ENCODE measurements around the gene KRT40. TPM values are rescaled to one million over a fixed set of nuclear protein-coding genes. Genes with fewer than 3 reads are reported as not detected.

Gene KRT40
- total and polyA plus RNA-seq, 2 of the 4 experiments (the other 2 are of a cell fraction), result not detected

DNA sequence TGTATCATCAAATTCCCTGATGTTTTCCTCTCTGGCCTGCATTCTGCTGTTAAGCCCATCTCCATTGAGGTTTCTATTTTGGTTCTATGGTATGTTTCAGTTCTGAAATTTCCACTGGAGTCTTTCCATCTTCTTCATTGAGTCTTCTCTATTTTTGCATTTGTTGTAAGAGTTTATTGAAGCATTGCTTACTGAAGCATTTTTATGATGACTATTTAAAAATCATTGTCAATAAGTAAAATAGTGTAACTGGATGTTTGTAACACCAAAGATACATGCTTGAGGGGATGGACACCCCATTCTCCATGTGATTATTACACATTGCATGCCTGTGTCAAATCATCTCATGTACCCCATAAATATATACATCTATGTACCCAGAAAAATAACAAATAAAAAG lies 8.6 kb downstream of the KRT40 start:
- H2AK9ac ChIP-seq (replicated peaks; ENCODE audit: low read depth, low read length, poor library complexity), result no peak overlapping the region
- H4K8ac ChIP-seq (ENCODE audit: low read depth in 2 of 2, low read length in 2 of 2), result no peak overlapping the region
- no peak overlapping the region for H2AFZ ChIP-seq (replicated peaks; ENCODE audit: low read length, poor library complexity)
- DNase-seq, result no peak
- no peak overlapping the region for H2BK5ac ChIP-seq (ENCODE audit: low read depth, low read length, poor library complexity, severe bottlenecking)
- H2BK20ac ChIP-seq (ENCODE audit: low read depth, low read length), result no peak overlapping the region
- peaks cover 2% of the 10 kb centered on the region; the same call in 1 of the 2 replicates for H3K4me1 ChIP-seq (ENCODE audit: control insufficient read depth, insufficient read depth, low read length)
- H4K91ac ChIP-seq (ENCODE audit: insufficient read depth, low read depth, low read length), result no peak overlapping the region
- H3K9me3 ChIP-seq (ENCODE audit: control insufficient read depth, insufficient read depth, low read length), result no peaks in the 10 kb centered on the region
- no peak for TF ChIP-seq NFE2L2 (IDR thresholded peaks at IDR 0.05; ENCODE audit: low read depth, low read length)
- TF ChIP-seq SMC3 (IDR thresholded peaks at IDR 0.05; ENCODE audit: low read depth, low read length), result no peak
- TF ChIP-seq, protein P1, sequence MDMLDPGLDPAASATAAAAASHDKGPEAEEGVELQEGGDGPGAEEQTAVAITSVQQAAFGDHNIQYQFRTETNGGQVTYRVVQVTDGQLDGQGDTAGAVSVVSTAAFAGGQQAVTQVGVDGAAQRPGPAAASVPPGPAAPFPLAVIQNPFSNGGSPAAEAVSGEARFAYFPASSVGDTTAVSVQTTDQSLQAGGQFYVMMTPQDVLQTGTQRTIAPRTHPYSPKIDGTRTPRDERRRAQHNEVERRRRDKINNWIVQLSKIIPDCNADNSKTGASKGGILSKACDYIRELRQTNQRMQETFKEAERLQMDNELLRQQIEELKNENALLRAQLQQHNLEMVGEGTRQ (IDR thresholded peaks at IDR 0.05; ENCODE audit: low read depth, low read length), result no peak
- no peak for TF ChIP-seq CEBPB (IDR thresholded peaks at IDR 0.05; ENCODE audit: low read depth, low read length)
- TF ChIP-seq MAFK (IDR thresholded peaks at IDR 0.05; ENCODE audit: low read depth, low read length), result 0 out of 2 replicates have a peak, but pooled peaks have one; percentile 5
- TF ChIP-seq, protein P2, sequence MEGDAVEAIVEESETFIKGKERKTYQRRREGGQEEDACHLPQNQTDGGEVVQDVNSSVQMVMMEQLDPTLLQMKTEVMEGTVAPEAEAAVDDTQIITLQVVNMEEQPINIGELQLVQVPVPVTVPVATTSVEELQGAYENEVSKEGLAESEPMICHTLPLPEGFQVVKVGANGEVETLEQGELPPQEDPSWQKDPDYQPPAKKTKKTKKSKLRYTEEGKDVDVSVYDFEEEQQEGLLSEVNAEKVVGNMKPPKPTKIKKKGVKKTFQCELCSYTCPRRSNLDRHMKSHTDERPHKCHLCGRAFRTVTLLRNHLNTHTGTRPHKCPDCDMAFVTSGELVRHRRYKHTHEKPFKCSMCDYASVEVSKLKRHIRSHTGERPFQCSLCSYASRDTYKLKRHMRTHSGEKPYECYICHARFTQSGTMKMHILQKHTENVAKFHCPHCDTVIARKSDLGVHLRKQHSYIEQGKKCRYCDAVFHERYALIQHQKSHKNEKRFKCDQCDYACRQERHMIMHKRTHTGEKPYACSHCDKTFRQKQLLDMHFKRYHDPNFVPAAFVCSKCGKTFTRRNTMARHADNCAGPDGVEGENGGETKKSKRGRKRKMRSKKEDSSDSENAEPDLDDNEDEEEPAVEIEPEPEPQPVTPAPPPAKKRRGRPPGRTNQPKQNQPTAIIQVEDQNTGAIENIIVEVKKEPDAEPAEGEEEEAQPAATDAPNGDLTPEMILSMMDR (conservative IDR thresholded peaks at IDR 0.05; ENCODE audit: low read depth, low read length), result no peak
- no peak for TF ChIP-seq RAD21 (IDR thresholded peaks at IDR 0.05; ENCODE audit: low read length)
- H3K14ac ChIP-seq (replicated peaks; ENCODE audit: low read depth, low read length), result no peak overlapping the region
- no peak overlapping the region for H3K4me2 ChIP-seq (ENCODE audit: low read depth, low read length)
- H3K23ac ChIP-seq (ENCODE audit: low read depth, low read length), result no peak overlapping the region
- no peaks in the 10 kb centered on the region for H4K20me1 ChIP-seq (ENCODE audit: insufficient read depth, low read length)
- no peaks in the 10 kb centered on the region for H3K79me1 ChIP-seq (ENCODE audit: low read depth in 1 of 2, low read length in 2 of 2)
- no peak for ATAC-seq (ENCODE audit: low read depth)
- H3K9me1 ChIP-seq (ENCODE audit: insufficient read depth, low read length), result no peaks in the 10 kb centered on the region
- in situ Hi-C loops (cut with MboI; ENCODE audit: low sequenced_read_pairs), result no loop called here
- no peak overlapping the region for H3K18ac ChIP-seq (ENCODE audit: low read depth, low read length)
- H2AK5ac ChIP-seq (ENCODE audit: low read depth, low read length), result no peak overlapping the region
- no peak overlapping the region for H3K9ac ChIP-seq (ENCODE audit: low read depth, low read length)
- POLR2A ChIA-PET (ENCODE audit: unreplicated experiment), result no interaction called here
- CTCF ChIA-PET, result no interaction called here
- no peaks in the 10 kb centered on the region for H3K27me3 ChIP-seq (ENCODE audit: control insufficient read depth, insufficient read depth, low read length)
- BruUV-seq (replicated peaks), result no TSS peak
- no peak overlapping the region for H3K4me3 ChIP-seq (ENCODE audit: insufficient read depth, low read depth, low read length)
- no peak overlapping the region for H3K27ac ChIP-seq (ENCODE audit: insufficient read depth, low read length)
- H4K5ac ChIP-seq (ENCODE audit: low read depth, low read length), result no peak overlapping the region
- intact Hi-C loops (cut with micrococcal nuclease), result no loop called here
- no peak overlapping the region for H2BK15ac ChIP-seq (ENCODE audit: low read depth, low read length)
- dilution Hi-C loops (cut with HindIII; ENCODE audit: low sequenced_read_pairs, unreplicated experiment), result no loop called here
- no peak overlapping the region for H3K4ac ChIP-seq (ENCODE audit: low read depth, low read length)
- H3K36me3 ChIP-seq (ENCODE audit: control insufficient read depth, insufficient read depth, low read length), result no peaks in the 10 kb centered on the region
- no peak overlapping the region for H2BK120ac ChIP-seq (ENCODE audit: low read depth, low read length)
- H3K56ac ChIP-seq (ENCODE audit: extremely low read depth, insufficient read depth, low read length), result no peak overlapping the region

Data from IMR-90 (cell line).